ENCODE measurements around the gene MED16.
"Not testable (repeated sequence)": the region's sequence is repeated elsewhere in the genome, so short reads cannot be mapped to it uniquely, and the experiment has no call there.

Gene MED16

GRCh38 chr19:869245-870177 is 23.5 kb downstream of the MED16 start:
- no peak for DNase-seq

DNA sequence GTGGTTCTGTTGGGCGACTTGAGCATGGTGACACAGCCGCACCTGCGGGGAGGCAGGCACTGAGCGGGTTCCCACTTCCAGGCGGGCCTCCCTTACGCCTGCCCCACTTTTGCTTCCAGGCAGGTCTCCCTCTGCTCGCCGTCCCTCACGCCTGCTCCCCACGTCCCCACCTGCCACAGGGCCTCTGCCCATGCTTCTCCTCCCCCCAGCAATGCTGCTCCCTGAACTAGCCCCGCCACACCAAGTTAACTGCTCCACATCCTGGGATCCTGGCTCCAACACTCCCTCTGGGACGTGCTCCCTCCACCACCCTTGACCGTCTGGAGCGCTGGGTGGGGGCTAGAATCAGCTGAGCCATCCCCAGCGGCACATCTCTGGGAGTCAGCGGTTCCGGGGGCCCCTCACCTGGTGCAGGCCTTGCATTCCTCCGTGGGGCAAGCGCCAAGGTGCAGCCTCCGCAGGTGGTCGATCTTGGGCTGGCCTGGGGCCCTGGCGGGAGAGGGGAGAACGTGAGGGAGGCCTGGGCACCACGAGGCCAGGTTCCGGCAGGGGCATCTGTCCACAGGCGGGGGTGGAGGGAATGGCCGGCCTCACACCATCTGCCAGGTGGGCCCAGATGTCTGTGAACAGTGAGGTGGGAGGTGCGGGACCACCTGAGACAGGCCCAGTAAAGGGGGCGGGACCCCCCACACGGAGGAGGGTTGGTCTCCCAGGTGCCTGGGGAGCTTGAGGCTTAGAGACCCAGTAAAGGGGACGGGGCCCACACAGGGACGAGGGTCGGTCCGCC is 24.3 kb downstream of the MED16 start:
- no peak for DNase-seq

DNA sequence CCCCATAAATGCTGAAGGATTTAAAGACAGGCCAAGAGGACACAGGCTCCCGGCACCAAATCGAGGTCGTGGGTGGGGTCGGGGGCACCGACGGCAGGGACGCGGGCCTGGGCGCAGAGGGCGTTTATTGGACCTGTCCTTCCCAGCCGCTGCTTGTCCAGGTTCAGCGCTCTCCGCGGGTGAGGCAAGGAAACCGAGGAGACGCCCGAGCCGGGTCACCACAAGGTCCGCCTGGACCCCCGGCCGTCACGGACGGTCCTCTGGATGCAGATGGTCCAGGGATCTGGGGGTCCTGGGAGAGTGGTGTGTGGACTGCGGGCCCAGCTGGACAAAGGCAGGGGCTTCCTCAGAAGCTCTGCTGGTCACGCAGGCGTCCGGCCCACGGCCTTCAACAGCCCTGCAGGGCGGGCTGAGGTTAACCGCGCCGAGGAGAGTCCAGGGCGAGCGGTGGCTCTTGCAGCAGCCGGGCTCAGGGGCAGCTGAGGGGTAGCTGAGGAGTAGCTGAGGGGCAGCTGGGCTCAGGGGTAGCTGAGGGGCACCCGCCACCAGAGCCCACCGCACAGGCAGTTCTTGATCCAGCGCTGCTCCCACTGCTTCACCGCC is 25.0 kb downstream of the MED16 start:
- DNase-seq, result no peak

GRCh38 chr19:867301-867793 is 25.6 kb downstream of the MED16 start:
- DNase-seq, result peak; percentile 41 to 72

- DNase-seq, result no peak
Measured at GRCh38 chr19:866769-867300, 26.2 kb downstream of the MED16 start.

GRCh38 chr19:863315-863620 is 29.7 kb downstream of the MED16 start:
- no peak for DNase-seq

GRCh38 chr19:862581-863314 is 30.2 kb downstream of the MED16 start:
- DNase-seq, result no peak

GRCh38 chr19:861756-862580 is 31.0 kb downstream of the MED16 start:
- DNase-seq, result no peak

GRCh38 chr19:861141-861755 is 31.7 kb downstream of the MED16 start:
- DNase-seq, result no peak

DNA sequence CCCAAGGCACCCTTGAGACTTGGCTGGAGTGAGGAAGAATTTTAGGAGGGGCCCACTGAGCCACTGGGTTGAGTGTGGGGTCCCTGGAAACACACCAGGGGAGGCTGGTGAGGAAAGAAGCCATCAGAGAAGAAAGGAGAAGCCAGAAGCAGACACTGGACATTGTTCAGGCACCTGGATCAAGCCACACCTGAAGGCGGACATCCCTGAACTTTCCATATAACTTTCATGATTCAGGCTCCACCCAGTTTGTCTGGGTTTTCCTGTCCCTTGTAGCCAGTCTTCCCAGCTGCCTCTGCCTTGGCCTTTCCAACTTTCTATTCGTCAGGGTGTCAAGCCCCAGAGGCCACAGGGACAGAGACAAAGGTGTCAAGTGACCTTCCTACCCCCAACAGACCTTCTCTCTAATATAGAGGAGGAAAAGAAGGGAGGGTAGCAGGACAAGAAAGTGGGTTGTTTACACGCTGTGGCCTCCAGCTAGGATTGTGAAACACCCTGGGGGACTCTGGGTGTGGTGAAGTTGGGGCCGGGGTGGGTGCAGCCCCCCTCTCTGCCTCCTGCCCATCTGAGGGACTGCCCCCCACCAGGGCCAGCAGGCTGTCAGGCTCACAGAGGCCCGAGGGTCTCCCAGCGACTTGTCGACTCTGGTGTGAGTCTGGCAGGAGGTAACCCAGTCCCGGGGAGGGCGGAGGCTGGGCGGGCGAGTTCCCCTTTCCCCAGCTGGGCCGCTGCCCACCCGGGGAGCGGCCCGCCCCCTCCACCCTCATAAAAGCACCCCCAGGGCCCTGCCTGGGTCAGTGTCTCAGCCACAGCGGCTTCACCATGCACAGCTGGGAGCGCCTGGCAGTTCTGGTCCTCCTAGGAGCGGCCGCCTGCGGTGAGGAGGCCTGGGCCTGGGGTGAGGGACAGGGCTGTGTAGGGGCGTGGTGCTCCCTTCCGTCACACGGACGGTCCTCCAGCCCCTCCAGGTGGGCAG is 33.8 kb downstream of the MED16 start, which contains the start of gene CFD:
Gene CFD, plus strand, starts transcription at position 797 of the 976 bp plus-strand sequence. Its CDS starts 26 bp downstream, at position 823.
- no peak for DNase-seq

GRCh38 chr19:858284-858683 is 34.7 kb downstream of the MED16 start:
- no peak for DNase-seq

- DNase-seq, result no peak
Measured at GRCh38 chr19:855566-856120, 37.3 kb downstream of the MED16 start.

DNA sequence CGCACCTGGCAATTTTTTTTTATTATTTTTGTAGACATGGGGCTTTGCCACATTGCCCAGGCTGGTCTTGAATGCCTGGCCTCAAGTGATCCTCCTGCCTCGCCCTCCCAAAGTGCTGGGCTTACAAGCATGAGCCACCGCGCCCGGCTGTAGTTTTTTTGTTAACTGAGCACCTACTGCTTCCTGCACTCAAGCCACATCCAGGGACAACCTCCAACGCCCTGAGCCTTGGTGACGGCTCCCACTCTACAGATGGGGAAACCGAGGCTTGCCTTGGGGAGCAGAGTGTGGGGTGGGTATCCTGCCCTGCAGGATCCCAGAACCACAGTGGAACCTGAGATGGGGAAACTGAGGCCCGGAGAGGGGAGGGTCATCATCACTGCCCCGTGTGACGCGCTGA is 37.8 kb downstream of the MED16 start:
- DNase-seq, result no peak

GRCh38 chr19:854549-854948 is 38.4 kb downstream of the MED16 start:
- no peak for DNase-seq

- DNase-seq, result not testable (repeated sequence)
Measured at GRCh38 chr19:853614-854220, 39.3 kb downstream of the MED16 start.

GRCh38 chr19:853014-853585 is 39.9 kb downstream of the MED16 start:
- DNase-seq, result no peak

DNA sequence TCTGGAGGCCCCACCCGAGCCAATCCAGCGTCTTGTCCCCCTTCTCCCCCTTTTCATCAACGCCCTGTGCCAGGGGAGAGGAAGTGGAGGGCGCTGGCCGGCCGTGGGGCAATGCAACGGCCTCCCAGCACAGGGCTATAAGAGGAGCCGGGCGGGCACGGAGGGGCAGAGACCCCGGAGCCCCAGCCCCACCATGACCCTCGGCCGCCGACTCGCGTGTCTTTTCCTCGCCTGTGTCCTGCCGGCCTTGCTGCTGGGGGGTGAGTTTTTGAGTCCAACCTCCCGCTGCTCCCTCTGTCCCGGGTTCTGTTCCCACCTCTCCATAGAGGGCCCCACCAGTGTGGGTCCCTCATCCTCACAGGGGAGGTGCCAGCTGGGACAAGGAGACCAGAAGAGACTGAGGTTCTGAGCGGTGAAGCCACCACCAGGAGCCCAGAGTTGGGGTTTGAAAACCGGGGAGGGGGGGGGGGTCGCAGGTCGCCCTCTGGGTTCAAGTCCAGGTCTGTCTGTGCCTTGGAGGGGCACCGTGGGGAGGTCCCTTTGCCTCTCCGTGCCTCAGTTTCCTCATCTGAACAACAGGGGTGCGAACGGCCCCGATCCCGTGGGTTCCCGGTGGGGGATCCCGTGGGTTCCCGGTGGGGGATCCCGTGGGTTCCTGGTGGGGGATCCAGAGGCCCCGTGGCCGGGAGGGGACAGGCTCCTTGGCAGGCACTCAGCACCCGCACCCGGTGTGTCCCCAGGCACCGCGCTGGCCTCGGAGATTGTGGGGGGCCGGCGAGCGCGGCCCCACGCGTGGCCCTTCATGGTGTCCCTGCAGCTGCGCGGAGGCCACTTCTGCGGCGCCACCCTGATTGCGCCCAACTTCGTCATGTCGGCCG is 40.6 kb downstream of the MED16 start, which contains the start of gene ELANE:
Gene ELANE, plus strand, starts transcription at position 168 of the 878 bp plus-strand sequence. Its CDS starts 26 bp downstream, at position 194.
- no peak for DNase-seq
